HTR-8/SVneo (cell line): Measurements from ENCODE around the gene RPS14.
"Not testable (repeated sequence)": the region's sequence is repeated elsewhere in the genome, so short reads cannot be mapped to it uniquely, and the experiment has no call there.

ENCODE experiments used
- DNase-seq: peaks from one replicate; pipeline ENCODE4 v3.0.0; 2011; ENCODE audit warnings: low spot score, mixed read lengths; ENCODE audit not compliant: insufficient read length
- FAIRE-seq: peaks from 2 replicates; lab custom pipeline; 2011; peaks lifted over from hg19 to GRCh38; lab: Jason Lieb, UNC

The RPS14 gene

DNA sequence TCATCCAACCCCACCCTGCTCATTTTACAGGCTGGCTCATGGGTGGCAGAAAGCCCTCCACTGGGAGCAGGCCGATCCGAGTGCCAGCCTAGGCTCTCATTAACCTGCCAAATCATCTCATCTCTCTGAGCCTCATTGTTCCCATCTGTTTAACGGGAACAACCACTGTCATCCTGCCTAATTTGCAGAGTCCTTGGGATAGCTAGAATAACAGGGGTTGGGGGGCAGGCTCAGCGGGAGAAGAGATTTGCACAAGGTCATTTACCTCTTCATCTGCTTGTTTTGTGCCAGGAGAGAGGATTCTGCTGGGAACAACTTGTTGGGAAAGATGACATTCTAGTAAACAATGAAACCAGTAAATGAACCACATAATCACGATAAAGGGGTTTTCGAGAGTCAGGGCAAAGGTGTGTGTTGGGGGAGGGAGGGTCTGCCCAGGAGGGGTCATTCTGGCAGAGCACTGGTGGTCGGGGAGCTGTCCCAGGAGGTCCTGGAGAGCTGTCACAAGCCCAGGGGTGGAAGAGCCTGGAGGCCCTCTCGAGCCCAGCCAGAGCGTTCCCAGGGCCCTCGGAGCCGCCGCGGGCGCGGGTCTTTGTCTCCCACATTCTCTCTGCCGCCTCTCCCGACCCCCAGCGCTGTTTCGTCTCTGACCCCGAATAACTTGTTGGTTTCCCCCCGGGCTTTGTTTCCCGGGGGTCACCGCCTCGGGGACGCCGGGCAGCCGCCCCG, 35.6 kb upstream of the RPS14 start:
- DNase-seq (no peak), FAIRE-seq (no peak)

DNA sequence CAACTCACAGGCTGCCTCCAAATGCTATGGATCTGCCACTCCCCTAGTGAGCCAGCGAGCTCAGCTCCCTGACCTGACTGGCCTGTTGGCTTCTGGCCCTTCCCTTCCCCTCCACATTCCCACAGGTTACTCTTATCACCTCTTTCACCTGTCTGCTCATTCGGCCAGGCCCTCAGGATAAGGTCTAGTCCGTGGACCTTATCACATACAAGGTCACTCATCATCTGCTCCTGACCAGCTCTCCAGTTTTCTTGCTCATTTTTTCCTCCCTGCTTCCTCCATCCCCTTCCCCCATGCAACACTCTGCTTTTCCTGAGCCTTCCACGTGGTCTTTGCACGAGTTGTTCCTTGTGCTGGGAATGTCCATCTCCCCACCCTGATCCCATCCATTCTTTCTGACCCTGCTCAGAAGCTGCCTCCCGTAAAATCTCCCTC, 32.5 kb upstream of the RPS14 start:
- DNase-seq (no peak), FAIRE-seq (no peak)

DNA sequence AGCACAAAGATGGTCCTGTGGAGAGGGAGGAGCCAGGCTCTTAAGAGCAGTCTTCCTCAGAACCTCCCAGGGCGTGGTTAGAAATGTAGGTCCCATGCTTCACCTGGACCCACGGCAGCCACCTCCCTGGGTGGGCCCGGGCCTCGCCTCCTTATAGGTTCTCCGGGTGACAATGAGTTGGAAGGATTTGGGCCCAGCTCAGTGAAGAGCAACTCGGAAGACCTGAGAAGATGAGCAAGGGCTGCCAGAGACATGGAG, 32.1 kb upstream of the RPS14 start:
- no peak for FAIRE-seq
- no peak for DNase-seq

DNA sequence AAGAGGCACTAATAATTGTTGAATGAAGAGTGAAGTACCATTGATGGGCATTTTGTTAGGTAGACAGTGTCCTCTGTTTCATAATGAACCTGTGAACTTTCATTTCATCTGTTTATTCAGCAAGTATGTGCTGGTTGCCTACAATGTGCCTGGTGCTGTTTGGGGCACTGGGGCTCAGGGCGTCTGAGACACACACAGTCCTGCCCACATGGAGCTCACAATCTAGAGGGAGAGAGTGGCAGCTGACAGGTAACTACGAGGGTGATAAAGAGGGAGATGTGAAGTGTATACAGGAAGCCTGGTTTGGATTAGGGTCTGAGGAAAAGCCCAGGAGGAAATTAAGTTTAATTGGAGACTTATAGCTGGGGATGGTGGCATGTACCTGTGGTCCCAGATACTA, 29.9 kb upstream of the RPS14 start:
- no peak for FAIRE-seq
- DNase-seq, result no peak

DNA sequence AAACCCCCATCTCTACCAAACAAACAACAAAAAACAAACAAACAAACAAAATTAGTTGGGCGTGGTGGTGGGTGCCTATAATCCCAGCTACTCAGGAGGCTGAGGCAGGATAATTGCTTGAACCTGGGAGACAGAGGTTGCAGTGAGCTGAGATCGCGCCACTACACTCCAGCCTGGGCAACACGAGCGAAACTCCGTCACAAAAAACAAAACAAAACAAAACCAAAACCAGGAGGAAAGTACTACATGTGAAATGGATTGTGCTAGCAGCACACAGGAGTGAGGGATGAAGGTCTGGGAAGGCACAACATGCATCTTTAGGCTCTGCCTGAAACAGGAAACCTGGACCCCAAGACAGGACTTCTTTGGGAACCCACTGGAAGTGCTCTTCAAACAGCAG, 27.0 kb upstream of the RPS14 start:
- DNase-seq, FAIRE-seq: not testable (repeated sequence)

DNA sequence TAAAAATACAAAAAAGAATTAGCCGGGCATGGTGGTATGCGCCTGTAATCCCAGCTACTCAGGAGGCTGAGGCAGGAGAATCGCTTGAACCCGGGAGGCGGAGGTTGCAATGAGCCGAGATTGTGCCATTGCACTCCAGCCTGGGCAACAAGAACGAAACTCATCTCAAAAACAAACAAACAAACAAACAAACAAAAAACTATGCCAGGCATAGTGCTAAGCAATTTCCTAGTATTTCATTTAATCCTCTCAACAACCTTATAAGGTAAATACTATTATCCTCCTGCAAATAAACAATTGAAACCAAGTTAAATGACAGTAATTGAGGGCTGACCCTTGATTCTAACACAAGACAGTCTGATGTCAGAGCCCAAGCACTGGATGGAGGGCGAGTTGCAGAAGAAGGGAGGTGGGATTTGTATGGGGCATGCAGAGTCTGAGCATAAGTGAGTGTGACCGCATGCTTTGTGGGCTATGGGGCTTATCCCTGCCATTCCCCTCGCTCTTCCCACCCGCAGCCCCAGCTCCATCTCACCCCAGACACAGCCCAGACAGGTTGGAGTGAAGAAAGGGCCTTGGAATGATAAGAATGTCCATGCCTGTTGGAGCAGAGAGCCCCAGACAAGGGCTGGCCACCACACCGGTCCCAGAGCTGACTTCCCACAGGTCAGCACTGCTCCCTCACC, 24.3 kb upstream of the RPS14 start:
- peak; percentile 63 for DNase-seq
- FAIRE-seq, result peak; percentile 73

DNA sequence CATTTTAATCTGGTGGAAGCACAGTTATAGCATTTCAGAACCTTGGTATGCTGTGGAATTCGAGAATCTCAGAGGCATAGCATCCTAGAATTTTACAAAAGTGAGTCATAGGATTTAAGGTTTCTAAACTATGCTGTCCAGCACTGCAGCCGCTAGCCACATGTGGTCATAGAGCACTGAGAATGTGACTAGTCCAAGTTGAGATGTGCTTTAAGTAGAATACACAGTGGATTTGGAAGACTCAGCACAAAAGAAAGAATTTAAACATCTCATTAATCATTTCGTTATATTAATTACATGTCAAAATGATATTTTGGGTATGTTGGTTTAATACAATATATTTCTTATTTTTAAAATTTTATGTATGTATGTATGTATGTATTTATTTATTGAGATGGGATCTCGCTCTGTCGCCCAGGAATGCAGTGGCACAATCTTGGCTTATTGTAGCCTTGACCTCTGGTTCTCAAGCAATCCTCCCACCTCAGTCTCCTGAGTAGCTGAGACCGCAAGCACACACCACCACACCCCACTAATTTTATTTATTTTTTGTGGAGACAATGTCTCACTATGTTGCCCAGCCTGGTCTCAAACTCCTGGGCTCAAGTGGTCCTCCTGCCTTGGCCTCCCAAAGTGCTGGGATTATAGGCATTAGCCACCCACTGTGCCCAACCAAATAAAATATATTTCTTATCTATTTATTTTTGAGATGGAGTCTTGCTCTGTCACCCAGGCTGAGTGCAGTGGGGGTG, 20.4 kb upstream of the RPS14 start:
- DNase-seq (peak; percentile 82), FAIRE-seq (peak; percentile 85)

DNA sequence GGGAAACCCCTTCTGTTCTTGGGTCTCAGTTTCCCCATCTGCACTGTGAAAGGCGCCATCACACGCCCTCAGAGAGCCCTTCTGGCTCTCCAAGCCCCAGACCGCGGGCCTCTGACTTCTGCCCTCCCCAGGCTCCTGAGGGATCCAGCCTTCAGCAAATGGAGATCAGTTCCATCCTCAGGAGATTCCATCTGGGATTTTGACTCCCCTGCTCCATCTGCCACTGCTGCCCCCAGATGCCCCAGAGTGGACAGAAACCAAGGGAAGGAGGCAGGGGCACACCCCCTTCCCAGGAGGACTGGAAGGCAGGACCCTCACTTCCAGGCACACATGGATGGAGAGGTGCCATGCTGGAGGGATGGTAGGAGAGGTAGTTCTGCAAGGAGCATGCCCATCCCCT, 18.7 kb upstream of the RPS14 start:
- FAIRE-seq (no peak), DNase-seq (no peak)

DNA sequence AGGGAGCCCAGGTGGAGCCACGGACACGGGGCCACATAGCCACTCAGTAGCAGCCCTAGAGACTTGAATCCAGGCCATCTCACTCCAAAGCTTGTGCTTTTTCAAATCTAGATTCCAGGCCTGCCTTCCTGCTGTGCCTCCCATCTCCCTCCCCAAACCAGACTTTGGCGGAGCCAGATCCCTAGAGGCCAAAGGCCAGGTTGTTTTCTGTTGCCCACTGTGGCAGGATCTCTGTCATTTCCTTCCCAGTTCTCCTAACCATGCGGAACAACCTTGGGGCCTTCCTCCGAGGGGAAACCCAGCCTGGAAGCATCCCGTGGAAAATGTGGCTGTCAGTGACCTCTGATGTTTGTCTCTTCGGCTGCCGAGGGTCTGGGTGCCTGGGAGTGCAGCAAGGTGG, 16.4 kb upstream of the RPS14 start:
- DNase-seq (no peak), FAIRE-seq (no peak)

DNA sequence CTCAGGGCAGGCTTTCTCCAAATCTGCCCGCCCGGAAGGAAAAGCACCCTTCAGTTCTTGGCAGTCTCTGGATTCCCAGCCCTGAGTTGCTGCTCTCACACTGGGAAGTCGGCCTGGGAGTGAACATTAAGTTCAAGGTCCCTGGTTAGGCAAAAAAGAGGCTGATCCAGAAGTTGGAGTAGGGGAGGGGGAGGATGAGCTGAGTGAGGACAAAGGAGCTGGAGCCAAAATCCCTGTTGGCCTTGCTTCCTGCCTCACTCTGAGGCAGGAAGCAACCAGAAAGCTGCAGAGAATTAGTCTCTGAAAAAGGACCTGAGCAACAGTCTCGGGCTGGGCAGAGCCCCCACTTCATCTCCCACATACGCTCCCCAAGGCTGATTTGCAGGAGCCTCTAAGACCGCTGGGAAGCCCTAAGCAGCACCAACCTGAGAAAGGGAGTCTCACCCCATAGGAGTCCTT, 15.0 kb upstream of the RPS14 start:
- DNase-seq, result no peak
- no peak for FAIRE-seq

DNA sequence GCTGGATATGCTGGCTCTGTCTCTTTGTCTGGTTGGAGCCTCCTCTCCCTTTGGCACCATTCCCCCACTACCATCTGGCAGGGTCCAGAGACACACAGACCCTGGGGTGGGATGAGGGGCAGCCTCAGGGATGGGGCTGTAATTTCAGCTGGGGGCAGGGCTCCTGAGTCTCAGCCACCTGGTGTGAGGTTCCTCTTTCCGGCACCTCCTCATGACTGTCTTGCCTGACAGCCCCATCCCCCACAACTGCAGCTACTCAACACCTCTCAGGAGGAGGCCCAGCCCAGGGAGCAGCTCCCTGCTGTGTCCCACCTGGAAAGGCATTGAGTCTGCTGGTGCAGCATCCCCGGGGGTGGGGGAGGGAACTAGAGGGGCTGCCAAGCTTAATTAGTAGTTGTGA, 11.7 kb upstream of the RPS14 start:
- DNase-seq (no peak), FAIRE-seq (no peak)

DNA sequence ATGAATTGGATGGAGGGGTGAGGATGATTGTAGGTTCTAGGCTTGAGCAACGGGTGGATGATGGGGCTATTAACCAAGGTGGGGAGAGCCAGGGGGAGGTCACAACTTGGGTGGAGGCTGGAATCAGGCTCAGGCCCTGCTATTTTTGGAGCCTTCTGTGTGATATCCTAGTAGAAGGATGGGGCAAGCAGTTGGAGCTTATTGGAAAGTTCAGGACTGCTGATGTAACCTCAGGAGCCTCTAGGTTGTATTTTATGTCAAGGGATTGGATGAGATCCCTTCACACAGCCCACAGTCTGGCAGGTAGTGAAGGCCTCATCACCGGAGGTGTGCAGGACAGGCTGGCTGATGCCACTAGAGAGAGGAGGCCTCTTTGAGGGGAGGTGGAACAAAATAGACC, 11.2 kb upstream of the RPS14 start:
- DNase-seq (no peak), FAIRE-seq (no peak)

DNA sequence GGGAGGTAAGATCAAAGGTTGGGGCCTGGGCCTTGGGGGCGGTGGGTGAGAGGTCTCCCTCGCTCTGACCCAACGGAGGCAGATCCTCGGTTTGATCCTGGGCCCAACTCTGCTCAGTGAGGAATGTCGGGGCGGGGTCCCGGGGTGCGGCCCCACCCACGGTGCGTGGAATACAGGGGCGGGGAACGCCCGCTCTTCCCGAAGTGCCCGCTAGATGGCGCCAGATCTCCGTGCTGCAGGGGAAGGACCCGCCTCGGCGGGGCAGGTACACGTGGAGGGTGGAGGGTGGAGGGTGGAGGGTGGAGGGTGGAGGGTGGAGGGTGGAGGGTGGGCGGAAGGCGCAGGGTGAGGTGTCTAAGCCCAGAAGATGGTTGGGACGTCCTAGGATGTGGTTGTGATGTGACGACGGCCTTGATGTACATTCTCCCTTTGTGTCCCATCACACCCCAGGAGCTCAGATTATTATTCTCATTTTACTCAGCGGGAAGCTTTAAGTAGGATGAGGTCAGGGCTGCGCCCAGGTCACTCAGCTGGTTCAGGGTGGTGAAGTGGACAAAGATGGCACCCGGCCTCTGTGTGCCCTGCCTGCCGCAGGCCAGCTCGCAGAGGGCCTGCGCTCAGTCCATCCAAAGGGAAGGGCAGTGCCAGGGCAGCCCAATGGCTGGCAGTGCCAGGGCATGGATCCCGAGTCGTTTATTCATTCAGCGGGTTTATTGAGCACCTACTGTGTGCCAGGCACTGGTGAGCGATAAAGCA, 9.4 kb upstream of the RPS14 start:
- FAIRE-seq (no peak), DNase-seq (peak; percentile 78)

DNA sequence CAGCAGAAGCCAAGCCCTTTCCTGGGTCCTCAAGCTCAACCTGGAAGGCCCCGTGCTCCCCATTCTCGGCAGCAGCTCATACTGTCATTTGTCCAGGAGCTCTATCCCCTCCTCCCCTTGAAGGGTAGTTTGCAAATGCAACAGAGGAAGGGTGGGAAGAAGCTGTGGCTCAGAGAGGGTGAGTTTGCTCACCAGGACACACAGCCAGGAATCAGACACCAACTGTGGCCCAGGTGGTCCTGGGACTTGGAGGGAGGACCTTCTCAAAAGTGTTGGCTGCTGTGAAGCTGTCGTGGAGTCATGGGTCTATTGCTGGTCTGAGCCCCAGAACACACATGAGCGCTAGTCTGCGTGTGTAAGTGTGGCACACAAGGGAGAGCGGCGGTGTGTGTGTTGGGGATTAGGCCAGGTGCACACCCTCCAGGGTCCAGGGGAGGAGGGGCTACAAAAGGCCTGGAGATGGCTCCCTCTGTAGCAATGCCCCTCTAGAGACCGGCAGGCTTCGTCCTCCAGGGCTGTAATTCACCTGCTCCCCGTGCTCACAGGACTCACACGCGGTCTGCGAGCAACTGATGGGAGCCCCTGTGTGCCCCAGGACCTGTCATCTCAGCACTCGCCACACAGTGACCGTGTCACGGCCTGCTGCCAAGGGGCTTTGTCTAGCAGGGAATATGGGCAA, 8.2 kb upstream of the RPS14 start:
- FAIRE-seq (no peak), DNase-seq (no peak)

DNA sequence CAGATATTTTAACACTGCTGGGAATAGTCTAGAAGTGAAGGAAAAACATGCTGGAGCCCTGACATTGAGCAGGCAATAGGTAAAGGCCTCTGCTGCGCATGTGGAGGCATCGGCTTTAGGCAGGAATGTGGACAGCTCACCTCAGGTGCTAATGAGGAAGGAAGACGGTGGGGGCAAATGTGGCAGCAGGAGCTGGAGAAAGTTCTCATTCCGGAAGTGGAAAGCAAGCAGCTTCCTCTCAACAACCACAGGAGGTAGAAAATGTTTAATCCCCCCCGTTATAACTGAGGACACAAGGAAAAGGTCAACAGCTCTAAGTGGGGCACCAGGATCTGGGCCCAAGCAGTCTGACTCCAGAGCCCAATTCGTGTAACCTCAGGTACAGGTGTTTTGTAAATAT, 7.6 kb upstream of the RPS14 start:
- DNase-seq (no peak), FAIRE-seq (no peak)

DNA sequence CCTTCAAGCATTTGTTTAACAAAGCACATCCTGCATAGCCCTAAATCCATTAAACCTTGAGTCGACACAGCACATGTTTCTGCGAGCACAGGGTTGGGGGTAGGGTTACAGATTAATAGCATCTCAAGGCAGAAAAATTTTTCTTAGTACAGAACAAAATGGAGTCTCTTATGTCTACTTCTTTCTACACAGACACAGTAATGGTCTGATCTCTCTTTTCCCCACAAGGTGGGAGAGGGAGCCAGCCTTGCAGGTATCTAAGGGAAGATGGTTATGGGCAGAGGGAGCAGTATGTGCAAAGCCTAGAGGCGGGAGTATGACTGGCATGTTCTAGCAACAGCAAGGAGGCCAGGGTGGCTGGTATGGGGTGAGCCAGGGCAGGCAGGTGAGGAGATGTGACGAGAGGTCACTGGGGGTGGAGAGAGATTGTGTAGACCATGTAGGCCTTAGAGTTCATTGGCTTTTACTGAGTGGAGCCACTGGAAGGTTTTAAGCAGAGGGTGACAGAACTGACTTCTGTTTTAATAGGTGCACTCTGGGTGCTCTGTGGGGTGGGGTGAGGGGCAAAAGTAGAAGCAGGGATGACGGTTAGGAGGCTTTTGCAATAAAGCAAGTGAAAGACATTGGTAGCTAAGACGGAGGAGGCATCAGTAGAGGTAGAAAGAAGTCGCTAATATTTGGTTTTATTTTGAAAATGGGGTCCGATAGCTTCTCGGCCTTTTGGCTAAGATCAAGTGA, 5.1 kb upstream of the RPS14 start:
- FAIRE-seq (no peak), DNase-seq (no peak)

DNA sequence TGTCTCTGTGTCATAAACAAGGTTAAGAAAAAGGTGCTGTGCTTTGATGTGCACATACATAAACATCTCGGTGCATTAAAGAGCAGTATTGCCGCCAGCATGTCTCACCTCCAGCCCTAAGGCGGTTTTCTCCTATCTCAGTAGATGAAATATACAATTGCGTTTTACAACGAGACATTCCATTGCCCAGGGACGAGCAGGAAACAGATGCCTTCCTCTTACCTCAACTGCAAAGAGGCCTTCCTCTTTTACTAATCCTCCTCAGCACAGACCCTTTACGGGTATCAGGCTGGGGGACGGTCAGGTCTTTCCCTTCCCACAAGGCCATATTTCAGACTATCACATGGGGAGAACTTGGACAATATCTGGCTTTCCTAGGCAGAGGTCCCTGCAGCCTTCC, 4.5 kb upstream of the RPS14 start:
- DNase-seq, FAIRE-seq: not testable (repeated sequence)

DNA sequence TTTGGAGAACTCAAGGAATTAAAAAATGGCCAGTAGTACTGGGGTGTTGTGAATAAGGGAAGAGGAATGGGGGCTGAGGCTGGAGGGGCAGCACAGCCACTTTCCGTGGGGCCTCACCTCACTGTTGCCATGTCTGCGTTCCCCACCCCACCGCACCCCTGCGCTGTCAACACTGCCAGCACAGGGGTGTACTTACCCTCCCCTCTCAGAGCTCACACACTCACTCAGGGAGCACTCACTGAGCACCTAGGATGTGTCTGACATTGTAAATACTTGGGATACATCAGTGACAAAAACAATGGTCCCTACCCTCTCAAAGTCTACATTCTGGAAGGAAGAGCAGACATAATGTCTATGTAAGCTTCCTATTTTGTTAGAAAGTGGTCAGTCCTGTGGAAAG, 3.4 kb upstream of the RPS14 start:
- no peak for DNase-seq
- FAIRE-seq, result no peak

DNA sequence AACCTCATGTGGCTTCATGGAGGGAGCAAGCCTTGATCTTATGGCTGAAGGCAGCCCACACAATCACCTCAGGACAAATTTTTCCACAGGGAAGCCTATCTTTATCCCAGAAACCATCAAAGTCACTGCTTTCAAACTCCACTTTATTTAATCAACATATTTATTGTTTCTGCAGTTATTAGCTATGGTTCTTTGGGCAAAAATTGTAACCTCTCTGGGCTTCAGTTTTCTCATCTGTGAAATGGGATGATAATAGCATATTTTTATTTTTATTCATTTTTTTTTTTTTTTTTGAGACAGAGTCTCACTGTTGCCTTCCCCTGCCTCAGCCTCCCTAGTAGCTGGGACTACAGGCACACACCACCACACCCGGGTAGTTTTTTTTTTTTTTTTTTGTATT, 2.1 kb upstream of the RPS14 start:
- DNase-seq (no peak), FAIRE-seq (no peak)
